ENCODE results near the gene DAB1.

Gene DAB1

DNA sequence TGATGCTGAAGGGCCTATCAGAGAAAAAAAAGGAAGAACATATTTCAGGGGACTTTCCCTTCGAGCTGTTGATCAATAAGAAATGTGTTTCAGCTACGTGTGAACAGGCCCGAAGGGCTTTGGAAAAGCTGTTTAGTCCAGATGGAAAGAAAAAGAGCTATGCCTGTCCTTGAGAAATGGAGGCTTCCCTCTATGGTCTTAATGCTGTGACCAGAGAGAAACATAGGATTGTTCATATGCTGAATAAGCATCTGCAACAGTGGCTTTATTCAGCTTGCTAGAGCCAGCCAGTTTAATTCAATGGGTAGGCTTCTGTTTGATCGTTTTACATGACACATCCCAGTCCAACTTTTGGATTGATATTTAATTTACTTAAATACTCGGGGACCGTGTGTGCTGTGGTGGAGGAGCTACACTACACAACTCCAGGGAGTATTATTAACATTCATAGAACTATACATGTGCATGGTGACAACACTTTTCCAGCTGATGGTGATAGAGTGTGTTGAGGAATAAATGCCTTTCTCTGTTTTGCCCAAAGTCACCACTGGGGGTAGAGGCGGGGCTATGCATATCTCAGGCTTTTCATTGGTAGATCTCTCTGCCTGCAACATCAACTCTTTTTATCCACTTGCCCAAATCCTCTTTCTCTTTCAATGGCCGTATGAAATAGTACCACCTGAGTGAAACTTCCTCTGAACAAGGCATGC, 351.3 kb downstream of the DAB1 start:
- no peak for DNase-seq (ENCODE audit: low read depth)

DNA sequence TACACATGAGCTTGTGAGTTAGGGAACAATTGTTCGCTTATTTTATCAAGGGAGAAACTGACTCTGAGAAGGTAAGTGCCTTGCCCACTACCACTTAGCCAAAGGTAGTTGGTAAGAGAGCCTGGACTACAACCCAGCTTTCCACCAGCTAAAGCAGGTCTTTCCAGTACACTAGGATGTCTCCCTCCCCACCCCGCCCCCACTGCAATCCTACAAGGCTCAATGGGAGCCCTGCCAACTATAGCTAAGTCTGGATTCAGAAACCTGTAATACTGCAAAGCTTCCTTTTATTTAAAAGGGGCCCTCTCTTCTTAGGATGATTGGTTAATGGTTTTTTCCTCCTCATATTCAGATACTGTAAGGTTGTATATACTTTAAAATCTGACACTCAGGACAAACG, 356.0 kb downstream of the DAB1 start:
- no peak for DNase-seq (ENCODE audit: low read depth)

DNA sequence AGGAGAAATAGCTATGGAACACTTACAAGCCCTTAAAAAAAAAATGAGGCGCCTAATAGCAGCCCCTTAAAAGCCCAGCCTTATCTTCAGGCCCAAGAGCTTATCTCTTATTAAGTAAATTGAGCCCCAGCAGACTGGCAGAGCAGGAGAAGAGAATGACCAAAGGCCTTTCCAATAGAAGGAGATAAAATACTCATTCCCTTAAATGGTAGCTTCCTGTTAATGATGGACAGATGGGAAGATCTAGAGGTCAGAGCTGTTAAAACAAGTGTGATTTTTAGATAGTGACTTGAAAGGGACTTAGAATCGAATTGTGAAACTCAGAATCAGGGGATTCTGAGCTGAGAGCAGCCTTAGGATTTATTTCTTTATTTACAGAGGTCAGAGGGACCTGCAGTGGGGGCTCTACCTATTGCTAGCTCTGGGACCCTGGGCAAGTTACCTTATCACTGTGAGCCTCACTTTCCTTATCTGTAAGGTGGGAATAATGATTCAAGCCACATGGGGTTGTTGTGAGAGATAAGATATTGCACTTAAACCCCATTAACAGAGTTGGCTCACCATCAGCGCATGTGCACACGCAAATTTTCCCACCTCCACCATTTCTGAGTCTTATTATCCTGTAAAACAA, 356.8 kb downstream of the DAB1 start:
- DNase-seq (ENCODE audit: low read depth) = no peak

DNA sequence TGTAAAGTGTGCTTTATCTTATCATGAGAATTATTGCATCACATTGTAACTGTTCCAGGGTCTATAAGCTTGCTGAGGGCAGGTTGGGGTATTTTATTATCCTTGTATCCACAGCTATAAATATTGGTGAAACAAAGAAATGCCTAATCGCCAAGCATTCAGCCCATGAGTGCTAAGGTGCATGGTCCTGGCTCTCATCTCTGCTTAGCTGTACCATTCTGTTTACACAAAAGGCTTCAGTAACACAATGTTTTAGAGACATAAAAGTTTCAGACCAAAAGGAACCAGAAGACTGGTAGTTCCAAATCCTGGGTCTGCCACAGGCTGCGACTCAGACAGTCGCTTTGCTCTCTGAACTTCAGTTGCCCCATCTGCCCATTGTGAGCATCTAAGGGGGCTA, 358.4 kb downstream of the DAB1 start:
- no peak for DNase-seq (ENCODE audit: low read depth)

DNA sequence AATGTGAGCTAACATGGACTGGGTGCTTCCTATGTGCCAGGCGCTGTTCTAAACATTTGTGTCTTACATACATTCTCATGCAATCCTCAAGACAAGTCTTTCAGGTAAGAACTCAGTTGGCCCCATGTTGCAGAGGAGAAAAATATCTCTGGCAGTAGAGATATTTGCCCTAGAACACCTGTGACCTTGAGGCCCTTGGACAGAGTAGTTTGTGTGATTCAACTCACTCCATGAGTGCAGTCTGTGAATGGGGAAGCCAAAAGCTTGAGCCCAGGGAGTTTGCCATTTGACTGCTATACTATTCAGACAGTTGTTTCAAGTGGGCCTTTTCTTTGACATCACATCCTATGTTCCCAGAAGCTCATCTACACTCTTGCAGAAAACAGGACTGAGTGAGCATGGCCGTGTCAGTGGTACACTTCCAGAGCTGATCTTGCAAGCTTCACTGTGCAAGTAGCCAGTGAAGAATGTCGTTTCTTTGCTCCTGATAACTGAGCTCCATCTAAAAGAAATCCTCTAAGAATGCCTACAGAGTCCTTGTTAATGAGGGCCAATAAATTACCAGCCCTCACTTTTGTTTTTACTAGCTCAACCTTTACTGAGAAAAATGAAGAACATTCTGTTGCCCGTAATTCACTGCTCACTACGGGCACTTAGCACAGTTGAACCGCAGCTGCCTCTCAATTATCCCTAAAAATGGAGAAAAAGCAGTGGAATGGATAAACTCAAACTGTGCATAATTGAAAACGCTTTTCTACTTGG, 359.3 kb downstream of the DAB1 start:
- DNase-seq (ENCODE audit: low read depth) = no peak

DNA sequence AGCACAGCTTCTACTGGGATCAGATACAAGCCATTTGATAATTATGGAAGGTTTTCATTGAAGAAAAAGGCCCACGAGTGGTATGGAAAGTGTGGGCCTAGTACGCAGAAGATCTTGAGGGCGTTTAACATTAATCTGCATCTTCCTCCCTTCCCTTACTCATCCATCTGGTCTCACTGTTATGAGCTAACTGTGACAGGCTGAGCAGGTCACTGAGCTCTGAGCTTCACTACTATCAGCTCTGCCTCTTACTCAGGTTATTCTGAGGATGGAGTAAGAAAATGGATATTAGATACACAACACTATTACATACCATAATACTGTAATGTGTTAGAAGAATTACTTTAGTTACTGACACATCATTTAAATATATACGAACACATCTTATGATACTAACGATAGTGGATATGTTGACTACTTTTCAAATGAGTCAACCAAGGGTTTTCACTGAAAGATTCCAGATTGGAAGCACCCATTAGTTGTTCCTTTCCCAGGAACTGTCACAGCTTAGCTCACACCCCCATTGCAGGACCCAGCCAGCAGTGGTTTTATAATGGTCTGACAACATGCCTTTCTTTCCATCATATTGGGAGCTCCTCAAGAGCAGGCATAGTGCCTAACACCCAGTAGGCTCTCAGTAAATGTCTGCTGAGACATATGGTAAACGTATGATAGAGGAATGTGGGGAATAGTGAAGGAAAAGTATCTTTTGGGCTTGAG, 360.3 kb downstream of the DAB1 start:
- DNase-seq (ENCODE audit: low read depth) = no peak

DNA sequence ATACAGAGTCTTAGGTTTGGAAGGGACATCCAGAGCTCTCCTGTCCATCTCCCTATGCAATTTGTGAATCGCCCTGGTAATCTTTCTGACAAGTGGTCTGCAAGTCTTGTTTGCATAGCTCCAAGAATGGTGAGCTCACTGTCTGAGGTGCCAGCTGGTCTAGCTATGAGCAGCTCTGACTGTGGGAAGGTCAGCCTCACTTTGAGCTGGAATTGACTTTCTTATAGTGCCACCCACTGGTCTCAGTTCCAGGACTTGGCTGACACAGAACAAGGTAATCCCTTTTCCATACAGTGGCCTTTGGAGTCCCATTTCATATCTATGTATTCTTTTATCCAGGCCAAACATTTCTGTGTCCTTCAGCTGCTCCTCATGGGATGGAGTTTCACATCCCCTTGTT, 362.5 kb downstream of the DAB1 start:
- no peak for DNase-seq (ENCODE audit: low read depth)

DNA sequence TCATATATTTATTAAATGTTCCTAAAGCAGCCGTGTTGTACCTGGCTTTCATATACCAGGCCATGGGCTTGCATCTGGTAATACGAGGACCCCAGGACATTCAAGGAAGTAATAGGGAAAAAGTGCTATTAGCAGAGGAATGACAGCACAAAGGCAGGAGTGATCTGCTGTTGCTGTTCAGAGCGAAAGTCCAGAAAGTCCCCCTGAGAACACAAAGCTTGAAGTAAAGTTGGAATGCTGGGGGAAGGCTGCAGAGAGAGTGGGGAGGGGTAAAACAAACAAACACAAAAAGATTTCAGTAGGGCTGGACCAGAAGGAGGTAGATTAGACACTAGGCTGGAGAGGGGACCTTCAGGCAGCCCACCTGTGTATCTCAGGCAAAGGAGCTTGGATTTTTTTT, 363.4 kb downstream of the DAB1 start:
- DNase-seq (ENCODE audit: low read depth) = no peak

DNA sequence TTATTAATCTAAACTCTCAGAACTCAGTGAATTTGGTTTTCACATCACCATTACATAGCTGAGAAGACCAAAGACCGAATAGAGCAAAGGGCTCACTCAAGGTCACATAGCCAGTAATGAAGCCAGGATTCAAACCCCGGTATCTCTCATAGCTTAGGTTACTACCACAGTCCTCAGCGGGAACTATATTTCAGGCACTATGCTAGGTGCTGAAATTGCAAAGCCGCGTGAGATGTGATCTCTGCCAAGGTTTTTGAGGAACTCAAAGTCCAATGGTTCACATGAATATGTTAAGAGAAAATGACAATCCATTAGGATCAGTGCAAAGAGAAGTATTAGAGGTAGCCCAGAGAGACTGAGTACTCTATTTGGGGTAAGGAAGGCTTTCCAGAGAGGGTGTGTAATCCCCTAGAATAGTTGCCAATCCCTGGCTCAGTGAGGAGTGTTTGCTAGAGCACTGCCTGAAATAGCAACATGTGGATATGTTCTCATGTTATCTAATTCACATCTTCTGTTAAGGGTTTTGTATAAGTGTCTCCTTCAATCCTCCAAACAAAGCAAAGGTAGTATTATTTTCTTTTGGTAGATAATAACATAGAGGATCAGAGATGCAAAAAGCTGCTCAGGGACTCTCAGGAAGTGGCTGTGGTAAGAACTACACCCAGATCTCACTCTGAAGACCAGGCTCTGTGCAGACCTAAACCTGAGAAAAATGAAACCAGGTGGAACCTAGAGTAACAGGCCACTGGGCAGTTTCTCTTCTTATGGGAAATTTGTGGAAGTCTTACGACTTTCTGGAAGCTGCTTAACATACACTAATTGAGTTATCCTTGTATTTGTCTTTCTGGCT, 365.0 kb downstream of the DAB1 start:
- no peak for DNase-seq (ENCODE audit: low read depth)

DNA sequence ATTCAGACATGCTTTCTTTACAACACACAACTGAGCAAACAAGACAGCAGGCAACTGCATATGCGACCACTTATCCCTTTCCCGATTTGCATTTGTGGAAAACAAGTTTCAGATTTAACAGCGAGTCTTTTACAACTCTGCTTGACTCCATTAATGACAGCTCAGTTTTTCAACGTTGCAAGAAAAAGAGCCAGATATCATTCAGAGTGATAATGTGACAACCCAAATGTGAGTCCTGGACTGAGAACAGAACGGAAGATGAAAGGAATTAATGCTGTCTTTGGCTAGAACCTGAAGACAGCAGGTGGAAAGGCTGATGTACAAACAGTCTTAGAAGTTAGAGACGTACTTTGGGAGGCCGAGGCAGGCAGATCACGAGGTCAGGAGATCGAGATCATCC, 375.0 kb downstream of the DAB1 start:
- DNase-seq (ENCODE audit: low read depth) = no peak

DNA sequence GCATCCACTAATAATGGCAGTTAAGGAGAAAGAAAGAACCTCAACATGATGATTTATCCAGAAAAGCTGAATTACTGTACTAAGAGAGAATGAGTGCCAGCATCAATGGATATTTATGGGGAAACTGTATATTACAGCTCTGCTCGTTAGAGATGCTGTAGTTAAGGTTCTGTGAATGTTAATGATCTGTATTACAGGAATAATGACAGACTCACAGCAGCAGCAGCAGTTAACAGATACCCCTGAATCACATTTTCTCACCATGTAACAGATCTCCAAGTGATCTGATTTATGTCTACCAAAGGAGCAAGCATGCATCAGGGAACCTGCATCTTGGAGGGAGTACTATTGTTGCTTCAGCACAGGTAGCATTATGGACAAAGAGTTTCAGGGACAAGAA, 377.4 kb downstream of the DAB1 start:
- DNase-seq (ENCODE audit: low read depth) = no peak

DNA sequence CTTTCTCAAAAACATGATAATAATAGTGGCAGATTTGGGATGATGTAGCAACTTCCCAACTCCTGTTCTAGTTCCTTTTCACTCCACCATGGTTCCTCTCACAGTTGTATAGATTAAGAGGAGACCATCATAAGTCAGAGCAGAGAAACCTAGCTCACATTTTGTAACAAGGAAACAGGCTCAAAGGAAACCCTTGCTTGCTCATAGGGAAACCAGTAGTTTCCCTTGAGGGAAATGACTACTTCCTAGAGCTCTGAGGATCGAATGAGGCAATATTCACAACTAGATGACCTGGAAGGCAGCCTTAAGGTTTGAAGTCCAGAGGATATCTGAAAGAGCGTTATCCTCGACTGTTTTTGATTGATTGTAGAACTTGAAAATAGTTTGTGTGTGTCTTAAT, 382.0 kb downstream of the DAB1 start:
- DNase-seq (ENCODE audit: low read depth) = no peak

DNA sequence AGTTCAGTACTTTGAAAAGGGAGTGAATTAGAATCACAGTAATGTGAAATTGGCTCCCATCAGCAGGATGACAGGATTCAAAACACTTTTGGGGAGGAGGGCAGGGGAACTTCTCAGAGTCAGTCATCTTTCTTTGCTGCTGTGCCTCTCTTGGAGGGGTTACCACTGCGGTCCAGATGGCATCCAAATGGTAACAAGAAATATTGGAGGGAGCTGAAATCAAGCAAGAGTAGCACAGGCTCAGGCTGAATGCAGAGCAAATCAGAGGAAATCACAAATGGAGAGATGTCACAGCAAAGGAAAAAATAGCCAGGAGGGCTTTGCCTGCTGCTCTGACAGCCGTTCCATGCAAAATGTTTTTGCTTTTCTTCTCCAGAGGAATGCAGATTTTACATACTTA, 383.0 kb downstream of the DAB1 start:
- DNase-seq (ENCODE audit: low read depth) = no peak

DNA sequence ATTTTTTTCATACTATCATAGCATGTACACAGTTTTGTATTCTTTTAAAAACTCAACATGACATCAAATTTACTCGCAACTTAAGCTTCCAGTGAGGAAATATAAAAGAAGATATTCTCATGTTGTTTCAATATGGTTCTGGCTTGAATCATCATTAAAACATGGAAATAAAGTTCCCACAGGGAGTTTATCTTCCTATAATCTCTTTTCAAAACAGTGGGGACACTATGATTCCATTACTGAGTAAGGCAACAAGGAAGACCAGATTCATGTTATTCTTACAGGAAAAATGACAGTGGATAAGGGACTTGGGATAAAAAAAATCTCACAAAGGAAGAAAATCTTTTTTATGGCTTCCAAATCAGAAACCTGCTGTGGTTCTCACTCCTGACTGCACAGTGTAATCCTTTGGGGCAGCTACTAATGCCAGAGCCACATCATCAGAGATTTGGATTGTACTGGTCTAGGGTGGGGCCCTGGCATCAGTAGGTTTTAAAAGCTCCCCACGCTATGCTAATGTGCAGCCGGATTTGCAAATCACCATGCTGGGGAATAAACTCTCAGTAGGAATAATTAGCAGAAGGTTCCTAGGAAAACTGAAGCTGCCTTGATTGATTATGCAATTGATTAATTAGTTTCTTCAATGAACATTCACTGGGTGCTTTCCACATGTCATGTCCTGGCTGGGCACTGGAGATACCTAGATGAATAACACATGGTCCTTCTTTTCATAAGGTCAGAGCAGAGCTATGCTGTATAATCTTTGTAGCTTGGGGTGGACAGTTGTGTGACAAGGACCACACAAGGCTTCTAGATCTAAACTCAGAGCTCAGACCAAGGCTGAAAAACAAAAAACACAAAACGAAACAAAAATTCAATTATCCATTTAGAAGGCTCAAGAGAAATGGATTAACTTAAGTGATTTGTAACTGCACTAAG, 386.9 kb downstream of the DAB1 start:
- DNase-seq (ENCODE audit: low read depth) = no peak

DNA sequence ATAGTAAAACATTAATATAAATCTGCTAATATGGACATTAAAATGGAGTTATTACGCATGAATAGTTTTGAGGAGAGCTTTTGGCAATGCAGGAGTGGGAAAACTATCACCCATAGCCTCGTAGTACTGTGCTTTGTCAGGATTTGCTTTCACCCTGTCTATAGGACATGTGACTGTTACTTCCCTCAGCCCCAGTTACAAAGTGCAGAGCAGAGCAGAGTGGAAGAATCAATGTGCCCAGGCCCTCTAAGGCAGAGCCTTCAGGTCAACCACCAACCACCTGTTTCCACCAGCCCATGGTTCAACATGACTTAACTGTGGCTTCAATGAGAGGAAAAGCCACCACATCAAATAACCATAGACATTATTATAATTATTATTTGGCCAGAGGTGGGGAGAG, 389.1 kb downstream of the DAB1 start:
- no peak for DNase-seq (ENCODE audit: low read depth)

DNA sequence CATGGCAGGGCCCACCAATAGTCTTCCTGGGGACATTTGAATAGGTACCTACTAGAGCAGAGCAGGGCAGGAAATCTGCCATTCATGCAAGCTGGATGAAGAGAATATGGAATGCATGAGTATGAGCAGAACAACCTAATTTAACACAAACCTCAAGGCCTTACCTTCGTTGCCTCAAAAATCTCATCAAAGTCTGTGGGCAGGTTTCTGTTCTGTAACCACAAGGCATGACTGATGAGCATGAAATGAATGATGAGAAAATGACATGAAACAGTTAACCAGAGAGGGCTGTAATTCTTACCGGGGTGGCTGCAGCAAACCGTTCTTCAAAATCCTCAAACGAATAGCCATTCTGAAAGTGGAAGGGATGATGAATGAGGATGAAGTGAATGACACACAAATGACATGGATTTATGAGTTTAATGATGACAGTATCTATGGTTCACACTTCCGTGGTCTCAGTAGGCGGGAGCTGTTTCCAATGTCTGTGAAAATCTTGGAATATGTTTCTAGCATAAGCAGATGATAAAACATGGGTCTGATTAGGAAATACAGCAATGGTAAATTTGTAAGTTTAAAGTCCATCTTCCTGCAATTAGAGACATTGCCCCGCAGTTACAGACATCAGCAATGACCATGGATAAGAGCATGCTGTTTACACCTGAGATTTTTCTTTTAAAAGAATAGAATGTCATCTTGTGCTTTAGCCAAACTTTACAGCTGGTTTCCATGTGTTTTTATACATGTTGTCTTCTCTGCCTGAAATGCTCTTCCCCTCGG, 390.4 kb downstream of the DAB1 start:
- no peak for DNase-seq (ENCODE audit: low read depth)

DNA sequence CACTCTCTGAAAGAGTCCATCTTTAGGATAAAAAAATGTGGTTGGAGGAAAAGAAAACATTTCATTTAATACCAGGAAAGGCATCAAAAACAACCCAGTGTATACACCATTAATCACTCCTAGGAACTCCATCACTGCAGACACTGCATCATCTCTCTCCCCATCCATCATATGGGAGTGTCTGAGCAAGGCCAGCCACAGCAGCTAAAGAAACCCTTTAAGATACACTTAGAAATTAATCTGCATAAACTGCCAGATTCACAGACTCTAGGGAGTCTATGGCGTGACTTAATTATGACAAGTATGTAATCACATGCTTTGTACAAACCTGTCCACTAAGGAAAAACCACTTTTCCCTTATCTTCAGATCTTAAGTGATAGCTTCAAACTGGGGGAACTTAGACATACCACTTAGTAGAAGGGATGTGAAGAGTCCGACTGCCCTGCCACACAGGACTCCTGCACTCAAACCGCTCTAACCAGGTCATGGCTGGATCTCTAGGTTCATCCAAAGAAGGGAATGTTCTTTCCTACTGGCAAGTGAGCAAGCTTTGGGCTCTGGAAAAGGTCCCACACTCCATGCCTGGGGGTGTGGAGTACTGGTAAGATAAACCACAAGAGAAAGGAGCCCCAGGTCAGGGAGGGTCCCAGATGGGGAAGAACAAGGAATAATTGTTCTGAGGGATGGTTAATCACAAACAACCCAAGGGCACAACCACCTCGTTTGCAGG, 397.1 kb downstream of the DAB1 start:
- no peak for DNase-seq (ENCODE audit: low read depth)

DNA sequence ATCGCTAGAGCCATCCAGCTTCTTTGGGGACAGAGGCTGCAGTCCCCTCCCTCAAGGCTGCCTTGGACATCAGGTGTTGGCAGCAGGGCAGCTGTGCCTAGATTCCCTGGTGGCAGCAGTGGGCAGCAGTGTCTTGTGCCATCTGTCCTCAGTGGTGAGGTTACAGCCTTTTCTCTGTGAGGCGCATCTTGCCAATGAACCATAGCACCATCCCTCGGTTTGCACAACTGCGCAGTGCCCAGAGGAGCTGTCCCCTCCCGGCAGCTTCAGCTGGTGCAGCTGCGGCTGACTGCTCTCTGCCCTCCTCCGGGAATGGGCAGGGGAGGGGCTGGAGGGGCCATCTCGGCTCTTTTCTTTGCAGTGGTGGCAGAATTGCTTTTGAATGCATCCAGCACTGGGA, 399.0 kb downstream of the DAB1 start:
- DNase-seq (ENCODE audit: low read depth) = no peak

DNA sequence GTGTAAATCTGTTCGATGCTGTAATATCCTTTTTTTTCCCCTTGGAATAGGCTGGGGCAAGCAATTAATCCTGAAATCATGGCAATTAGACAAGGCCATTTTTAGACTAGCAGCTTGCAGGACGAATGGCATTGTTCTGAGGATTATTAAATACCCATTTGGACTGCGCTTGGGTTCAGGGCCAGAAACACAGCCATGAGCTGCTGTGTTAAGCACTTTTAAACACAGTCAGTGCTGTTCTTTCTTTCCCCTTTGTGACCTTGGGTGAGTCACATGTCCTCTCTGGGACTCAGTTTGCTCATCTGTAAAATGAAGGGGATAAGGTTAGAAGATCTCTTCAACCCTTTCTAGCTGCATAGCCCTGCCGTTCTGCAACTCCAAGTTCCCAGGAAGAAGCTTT, 399.4 kb downstream of the DAB1 start:
- DNase-seq (ENCODE audit: low read depth) = no peak
